ENCODE data around the gene FOXC1.
A peak's percentile ranks its signal among the peaks of the same experiment; 100 is the strongest.

- TF ChIP-seq, protein P1, sequence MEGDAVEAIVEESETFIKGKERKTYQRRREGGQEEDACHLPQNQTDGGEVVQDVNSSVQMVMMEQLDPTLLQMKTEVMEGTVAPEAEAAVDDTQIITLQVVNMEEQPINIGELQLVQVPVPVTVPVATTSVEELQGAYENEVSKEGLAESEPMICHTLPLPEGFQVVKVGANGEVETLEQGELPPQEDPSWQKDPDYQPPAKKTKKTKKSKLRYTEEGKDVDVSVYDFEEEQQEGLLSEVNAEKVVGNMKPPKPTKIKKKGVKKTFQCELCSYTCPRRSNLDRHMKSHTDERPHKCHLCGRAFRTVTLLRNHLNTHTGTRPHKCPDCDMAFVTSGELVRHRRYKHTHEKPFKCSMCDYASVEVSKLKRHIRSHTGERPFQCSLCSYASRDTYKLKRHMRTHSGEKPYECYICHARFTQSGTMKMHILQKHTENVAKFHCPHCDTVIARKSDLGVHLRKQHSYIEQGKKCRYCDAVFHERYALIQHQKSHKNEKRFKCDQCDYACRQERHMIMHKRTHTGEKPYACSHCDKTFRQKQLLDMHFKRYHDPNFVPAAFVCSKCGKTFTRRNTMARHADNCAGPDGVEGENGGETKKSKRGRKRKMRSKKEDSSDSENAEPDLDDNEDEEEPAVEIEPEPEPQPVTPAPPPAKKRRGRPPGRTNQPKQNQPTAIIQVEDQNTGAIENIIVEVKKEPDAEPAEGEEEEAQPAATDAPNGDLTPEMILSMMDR (IDR thresholded peaks at IDR 0.05), result peak; percentile 92
- no peak for TF ChIP-seq ZFX (IDR thresholded peaks at IDR 0.05; ENCODE audit: borderline replicate concordance)
Observed at GRCh38 chr6:1596088-1596852, 13.4 kb upstream of the FOXC1 start.
